Epithelial cell of proximal tubule (primary cell): ENCODE measurements around the gene ST6GAL2. TPM values are rescaled to one million over a fixed set of nuclear protein-coding genes. Genes with fewer than 3 reads are reported as not detected.

Source experiments
- DNase-seq: peaks from one replicate; pipeline ENCODE4 v3.0.0-alpha.2; 2011; ENCODE audit warnings: low read depth
- H3K4me3 ChIP-seq: 2 replicates; pipeline ENCODE4 v1.5.1; 2011; ENCODE audit warnings: low read depth, mild to moderate bottlenecking, low read length
- total RNA-seq: library from RNA; depleted of rRNA; stranded (reverse); fragments of >200 nt; gene quantifications from 2 replicates; pipeline ENCODE4 v1.2.3, GENCODE V29; 2015
- TF ChIP-seq, protein P1 (sequence below): conservative IDR thresholded peaks from 2 replicates; pipeline ENCODE4 v1.5.1; 2012; ENCODE audit warnings: low read depth, mild to moderate bottlenecking, low read length

ST6GAL2 gene
- total RNA-seq, 1 donor from 2014 or later, result 0.23 TPM

DNA sequence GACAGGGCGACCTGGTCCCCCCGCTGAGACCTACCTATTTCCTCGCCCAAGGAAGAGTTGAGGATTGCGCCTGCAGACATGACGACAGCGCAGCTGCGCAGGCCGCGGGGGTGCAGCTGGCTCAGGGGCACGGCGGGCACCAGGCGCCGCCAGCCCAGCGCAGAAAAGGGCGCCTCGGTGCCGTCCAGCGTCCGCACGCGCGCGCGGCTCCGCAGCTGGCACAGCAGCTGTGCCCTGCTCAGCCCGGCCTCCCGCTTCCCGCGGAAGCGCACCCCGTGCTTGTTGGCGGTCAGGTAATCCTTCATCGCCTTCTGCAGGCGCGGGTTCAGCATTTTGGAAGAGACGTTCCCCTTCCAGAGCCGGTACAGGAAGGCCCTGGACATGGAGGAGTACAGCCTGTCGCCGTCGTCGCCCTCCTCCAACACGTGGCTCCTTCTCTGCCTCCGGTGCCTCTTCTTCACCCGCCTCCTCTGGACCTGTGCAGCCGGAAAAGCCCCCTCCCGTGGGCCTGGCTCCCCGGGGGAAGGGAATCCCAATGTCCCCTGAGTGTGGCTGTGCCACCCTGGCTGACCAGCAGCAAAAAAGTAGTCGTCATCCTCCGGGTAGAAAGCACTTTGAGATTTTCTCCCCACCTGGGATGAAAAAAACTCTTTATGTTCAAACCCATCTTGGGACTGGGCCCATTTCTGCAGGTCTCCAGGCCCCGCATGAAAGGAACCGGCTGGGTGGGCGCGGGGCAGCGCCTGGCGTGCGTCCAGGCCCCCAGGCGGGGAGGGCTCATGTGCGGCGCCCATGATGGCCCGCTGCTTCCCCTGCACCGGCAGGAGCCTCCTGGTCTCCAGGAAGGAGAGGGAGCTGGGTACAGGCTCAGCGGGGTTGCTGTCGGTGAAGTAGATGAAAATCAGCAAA is 42.7 kb downstream of the ST6GAL2 start:
- TF ChIP-seq, protein P1, sequence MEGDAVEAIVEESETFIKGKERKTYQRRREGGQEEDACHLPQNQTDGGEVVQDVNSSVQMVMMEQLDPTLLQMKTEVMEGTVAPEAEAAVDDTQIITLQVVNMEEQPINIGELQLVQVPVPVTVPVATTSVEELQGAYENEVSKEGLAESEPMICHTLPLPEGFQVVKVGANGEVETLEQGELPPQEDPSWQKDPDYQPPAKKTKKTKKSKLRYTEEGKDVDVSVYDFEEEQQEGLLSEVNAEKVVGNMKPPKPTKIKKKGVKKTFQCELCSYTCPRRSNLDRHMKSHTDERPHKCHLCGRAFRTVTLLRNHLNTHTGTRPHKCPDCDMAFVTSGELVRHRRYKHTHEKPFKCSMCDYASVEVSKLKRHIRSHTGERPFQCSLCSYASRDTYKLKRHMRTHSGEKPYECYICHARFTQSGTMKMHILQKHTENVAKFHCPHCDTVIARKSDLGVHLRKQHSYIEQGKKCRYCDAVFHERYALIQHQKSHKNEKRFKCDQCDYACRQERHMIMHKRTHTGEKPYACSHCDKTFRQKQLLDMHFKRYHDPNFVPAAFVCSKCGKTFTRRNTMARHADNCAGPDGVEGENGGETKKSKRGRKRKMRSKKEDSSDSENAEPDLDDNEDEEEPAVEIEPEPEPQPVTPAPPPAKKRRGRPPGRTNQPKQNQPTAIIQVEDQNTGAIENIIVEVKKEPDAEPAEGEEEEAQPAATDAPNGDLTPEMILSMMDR, result no peak
- H3K4me3 ChIP-seq, result no peak overlapping the region
- DNase-seq, result no peak

DNA sequence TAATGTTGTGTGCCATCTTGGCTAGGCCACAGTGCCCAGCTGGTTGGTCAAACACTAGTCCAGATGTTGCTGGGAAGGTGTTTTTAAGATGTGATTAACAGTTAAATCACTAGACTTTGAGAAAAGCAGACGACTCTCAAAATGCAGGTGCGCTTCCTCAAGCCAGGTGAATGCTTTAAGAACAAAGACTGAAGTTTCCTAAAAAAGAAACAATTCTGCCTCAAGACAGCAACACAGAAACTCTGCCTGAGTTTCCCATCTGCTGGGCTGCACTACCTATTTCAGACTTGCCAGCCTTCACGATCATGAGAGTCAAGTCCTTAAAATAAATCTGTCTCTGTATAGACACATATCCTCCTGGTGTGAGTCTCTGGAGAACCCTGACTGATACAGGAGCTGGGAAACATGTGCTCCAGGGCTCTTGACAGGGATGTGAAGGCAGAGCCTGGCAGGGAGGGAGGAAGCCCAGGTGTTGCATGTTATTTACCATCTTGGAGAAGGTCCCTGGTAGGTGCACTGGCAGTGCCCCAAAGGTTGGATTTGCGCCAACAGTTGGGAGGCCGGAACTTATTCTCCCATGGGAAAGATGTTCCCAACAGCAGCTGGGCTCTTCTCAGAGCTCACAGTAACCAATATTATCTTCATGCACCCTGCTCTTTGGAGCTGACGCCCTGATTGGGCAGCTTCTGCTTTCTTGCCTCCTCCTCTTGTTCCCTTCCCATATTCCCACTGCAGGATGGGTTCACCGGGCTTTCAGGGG is 43.9 kb downstream of the ST6GAL2 start:
- TF ChIP-seq, protein P1, result no peak
- H3K4me3 ChIP-seq, result no peak overlapping the region

DNA sequence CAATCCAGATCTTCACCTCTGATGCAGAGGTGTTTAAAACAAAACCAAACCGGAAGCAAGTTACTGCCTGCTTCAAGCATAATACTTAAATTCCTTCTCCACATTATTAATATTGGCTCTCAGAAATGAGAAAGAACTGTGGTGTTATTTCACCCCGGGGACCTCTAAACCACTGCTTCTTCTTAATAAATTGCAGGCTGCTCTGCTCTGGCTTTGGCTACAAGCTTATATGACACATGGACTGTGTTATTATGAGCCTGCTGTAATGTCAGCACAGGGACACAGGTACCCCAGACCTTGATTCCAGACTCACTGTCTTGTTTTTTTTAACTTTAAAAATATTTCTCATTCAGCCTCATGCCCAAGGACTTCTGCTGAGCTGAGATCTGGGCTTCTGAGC is 45.1 kb downstream of the ST6GAL2 start:
- TF ChIP-seq, protein P1, result no peak
- no peak overlapping the region for H3K4me3 ChIP-seq
- no peak for DNase-seq

More for the DNA sequence above, 43.9 kb downstream of the ST6GAL2 start:
- no peak for DNase-seq

DNA sequence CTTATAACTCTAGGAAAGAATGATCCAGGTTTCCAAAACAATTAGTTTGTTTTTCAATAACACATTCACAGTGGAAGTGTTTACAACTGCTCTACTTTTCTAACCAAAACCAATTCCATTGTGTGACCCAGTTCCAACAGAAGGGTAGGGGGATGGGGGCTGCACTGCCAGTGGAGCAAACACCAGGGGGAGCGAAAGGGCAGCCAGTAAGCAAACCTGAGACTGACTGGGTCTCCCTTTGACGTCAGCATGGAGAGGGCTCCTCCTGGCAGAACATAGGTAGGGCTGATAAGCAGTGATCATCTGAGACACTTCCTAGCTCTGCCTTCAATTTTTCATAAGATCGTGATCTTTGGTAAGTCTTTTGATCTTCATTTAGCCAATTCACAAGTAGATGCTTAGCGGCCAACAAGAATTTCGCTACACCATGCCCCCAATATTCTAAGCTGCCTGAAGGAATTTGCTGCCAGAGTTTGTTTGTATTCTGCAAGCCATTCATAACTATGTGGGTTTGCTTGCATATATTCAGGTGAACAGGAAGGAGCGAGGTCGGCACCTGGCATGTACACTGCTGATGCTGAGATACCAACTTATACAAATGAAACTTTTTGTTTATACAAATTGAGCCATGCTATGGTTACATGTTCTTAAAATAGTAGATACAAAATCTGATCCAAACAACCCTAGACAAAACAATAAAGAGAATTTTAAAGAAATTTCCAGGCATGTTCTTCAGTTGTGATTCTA is 45.9 kb downstream of the ST6GAL2 start:
- DNase-seq, result no peak
- no peak overlapping the region for H3K4me3 ChIP-seq
- TF ChIP-seq, protein P1, result peak; percentile 26

DNA sequence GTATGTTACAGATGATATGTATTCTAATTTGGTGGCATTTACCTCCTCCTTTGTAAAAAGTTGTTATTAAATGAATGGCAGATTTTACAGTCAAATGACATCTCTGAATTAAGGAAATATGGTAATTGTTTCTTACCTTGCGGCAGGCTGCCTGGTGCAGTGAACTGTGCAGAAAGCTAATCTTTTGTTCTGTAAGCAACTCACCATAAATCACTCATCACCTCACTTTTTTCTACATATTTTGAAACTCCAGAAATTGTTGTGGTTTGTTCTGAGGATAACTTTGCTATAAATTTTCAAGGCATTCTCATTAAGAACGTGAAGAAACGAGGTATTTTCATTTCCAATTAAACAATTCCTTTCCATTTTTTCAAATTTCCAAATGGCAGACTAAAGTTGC is 52.7 kb downstream of the ST6GAL2 start:
- no peak for DNase-seq
- no peak overlapping the region for H3K4me3 ChIP-seq
- TF ChIP-seq, protein P1, result no peak

DNA sequence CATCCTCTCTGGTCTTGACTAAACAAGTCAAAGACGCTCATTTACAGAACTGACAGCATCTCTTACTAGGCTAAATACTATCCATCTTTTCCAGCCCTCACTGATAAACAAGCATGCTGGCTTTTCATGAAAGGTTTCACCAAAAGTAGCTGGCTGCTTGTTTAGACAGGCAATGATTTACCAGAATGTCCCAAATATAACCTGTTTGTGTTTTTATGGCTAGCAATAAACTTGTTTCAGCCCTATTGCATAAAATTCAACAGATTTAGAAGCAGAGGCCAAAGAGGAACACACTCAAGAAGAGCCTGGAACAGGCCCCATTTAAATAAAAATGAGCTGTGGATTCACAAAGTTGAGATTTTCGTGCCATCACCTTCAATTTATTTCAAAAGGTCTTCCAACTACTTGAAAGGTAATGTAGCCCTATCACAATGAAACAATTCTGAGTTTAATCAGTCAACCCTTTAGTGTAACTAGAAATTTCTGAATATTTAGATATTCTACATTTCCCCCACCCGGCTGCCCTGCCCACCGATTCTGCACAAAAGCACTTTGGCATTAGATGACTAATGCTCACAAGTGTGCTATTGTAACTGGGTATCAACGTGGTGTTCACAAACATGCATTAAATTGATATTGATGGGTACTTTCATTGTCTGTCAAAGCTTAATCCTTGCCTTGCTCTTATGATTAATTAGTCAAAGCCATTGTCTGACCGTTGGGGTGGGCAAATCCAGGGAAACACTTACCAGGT is 54.0 kb downstream of the ST6GAL2 start:
- no peak overlapping the region for H3K4me3 ChIP-seq
- no peak for DNase-seq
- TF ChIP-seq, protein P1, result no peak
